Fibroblast of lung (primary cell): ENCODE results near the gene ATP7A. TPM values are rescaled to one million over a fixed set of nuclear protein-coding genes. Genes with fewer than 3 reads are reported as not detected.

ENCODE experiments used
- DNase-seq, 2 donors: peaks; one replicate each; pipeline versions ENCODE4 v3.0.0 to v3.0.0-alpha.2; 2010; ENCODE audit warnings: low read depth in 2 of 2
- H2AFZ ChIP-seq: 2 replicates; pipeline ENCODE4 v1.5.1; 2012; ENCODE audit warnings: low read length, control low read depth, inconsistent platforms
- H3K27ac ChIP-seq: 2 replicates; pipeline ENCODE4 v1.5.1; 2011; ENCODE audit warnings: low read length, control low read depth; ENCODE audit not compliant: insufficient read depth
- H3K27me3 ChIP-seq: 2 replicates; pipeline ENCODE4 v1.5.1; 2011; ENCODE audit warnings: mild to moderate bottlenecking, low read length; ENCODE audit not compliant: control insufficient read depth, insufficient read depth
- H3K36me3 ChIP-seq: 2 replicates; pipeline ENCODE4 v1.5.1; 2011; ENCODE audit warnings: low read length; ENCODE audit not compliant: control insufficient read depth, insufficient read depth
- H3K4me1 ChIP-seq: 2 replicates; pipeline ENCODE4 v1.5.1; 2011; ENCODE audit warnings: low read length; ENCODE audit not compliant: control insufficient read depth, insufficient read depth; ENCODE audit errors: extremely low read depth
- H3K4me2 ChIP-seq: 2 replicates; pipeline ENCODE4 v1.5.1; 2011; ENCODE audit warnings: low read length, control low read depth; ENCODE audit not compliant: insufficient read depth; ENCODE audit errors: extremely low read depth
- H3K4me3 ChIP-seq, 4 experiments: fragments of 200-600 bp in 1 of 4; sonication (generic) in 1 of 4; replicated peaks in 1 of 4; 2 replicates each; pipeline ENCODE4 v1.5.1; 2011 to 2016; ENCODE audit warnings: low read length in 4 of 4, low read depth in 3 of 4, mild to moderate bottlenecking in 3 of 4, control low read depth in 2 of 4, inconsistent platforms in 1 of 4, mixed read lengths in 1 of 4; ENCODE audit not compliant: insufficient read depth in 1 of 4; ENCODE audit errors: control extremely low read depth in 1 of 4
- H3K79me2 ChIP-seq: 2 replicates; pipeline ENCODE4 v1.5.1; 2012; ENCODE audit warnings: mild to moderate bottlenecking, low read length, inconsistent platforms; ENCODE audit not compliant: control insufficient read depth, insufficient read depth
- H3K9ac ChIP-seq: 2 replicates; pipeline ENCODE4 v1.5.1; 2011; ENCODE audit warnings: mild to moderate bottlenecking, low read length, control low read depth; ENCODE audit not compliant: insufficient read depth
- H3K9me3 ChIP-seq: 2 replicates; pipeline ENCODE4 v1.5.1; 2012; ENCODE audit warnings: low read depth, low read length; ENCODE audit not compliant: control insufficient read depth, insufficient read depth
- H4K20me1 ChIP-seq: 2 replicates; pipeline ENCODE4 v1.5.1; 2011; ENCODE audit warnings: low read length; ENCODE audit not compliant: control insufficient read depth, insufficient read depth; ENCODE audit errors: extremely low read depth
- CTCF ChIP-seq, 2 donors: IDR thresholded peaks in 1 of 2; conservative IDR thresholded peaks in 1 of 2; 1 replicate in 1 of 2; 2 replicates in 1 of 2; pipeline ENCODE4 v1.5.1; 2011 to 2012; ENCODE audit warnings: low read length in 2 of 2, control low read depth in 1 of 2, inconsistent platforms in 1 of 2, low read depth in 1 of 2, mild to moderate bottlenecking in 1 of 2
- EZH2 ChIP-seq: IDR thresholded peaks from 2 replicates; pipeline ENCODE4 v1.5.1; 2012; ENCODE audit warnings: low read length, control low read depth, mild to moderate bottlenecking; ENCODE audit errors: missing control alignments
- polyA plus RNA-seq, 2 donors: library from polyadenylated mRNA; depleted of rRNA in 1 of 2; stranded (reverse) in 1 of 2; unstranded in 1 of 2; fragments of >200 nt; gene quantifications; 2 replicates each; pipeline ENCODE4 v1.2.1, GENCODE V29; 2011 to 2012; ENCODE audit warnings: missing spikeins in 1 of 2
- total RNA-seq: library from RNA; depleted of rRNA; stranded (reverse); fragments of >200 nt; gene quantifications from 2 replicates; pipeline ENCODE4 v1.2.1, GENCODE V29; 2014

ATP7A gene
- total and polyA plus RNA-seq, 2 donors (not counting 1 experiment from before 2014, with no cell fraction given), result 12.2 to 18.3 TPM

GRCh38 chrX:77952173-77952572 is 41.7 kb downstream of the ATP7A start:
- Histone ChIP-seq H4K20me1 (no peaks in the 10 kb centered on the region), H3K36me3 (no peaks in the 10 kb centered on the region), H3K9me3 (no peaks in the 10 kb centered on the region), H3K27me3 (no peaks in the 10 kb centered on the region), H3K4me2 (no peak overlapping the region), H3K4me3 (no peak overlapping the region), H2AFZ (no peak overlapping the region), H3K79me2 (no peaks in the 10 kb centered on the region), H3K9ac (no peak overlapping the region), H3K4me1 (peaks cover 6% of the 10 kb centered on the region), H3K27ac (no peak overlapping the region)
- TF ChIP-seq CTCF (conservative IDR thresholded peaks at IDR 0.05 in 1 of 2, IDR thresholded peaks at IDR 0.05 in 1 of 2; ENCODE audit: low read depth in 1 of 2, low read length in 2 of 2) (no peak), EZH2 (no peak)
- no peak for DNase-seq

- H3K79me2 ChIP-seq, result no peaks in the 10 kb centered on the region
- TF ChIP-seq CTCF (conservative IDR thresholded peaks at IDR 0.05 in 1 of 2, IDR thresholded peaks at IDR 0.05 in 1 of 2; ENCODE audit: low read depth in 1 of 2, low read length in 2 of 2) (no peak), EZH2 (no peak)
- H3K4me3 ChIP-seq, result no peak overlapping the region
- no peak overlapping the region for H3K27ac ChIP-seq
- no peaks in the 10 kb centered on the region for H3K36me3 ChIP-seq
- H3K4me1 ChIP-seq, result peaks cover 6% of the 10 kb centered on the region
- no peak overlapping the region for H3K9ac ChIP-seq
- H2AFZ ChIP-seq, result no peak overlapping the region
- H3K9me3 ChIP-seq, result no peaks in the 10 kb centered on the region
- H3K27me3 ChIP-seq, result no peaks in the 10 kb centered on the region
- no peak overlapping the region for H3K4me2 ChIP-seq
- peak in 1 of 2 donors; percentile 18 for DNase-seq
- H4K20me1 ChIP-seq, result no peaks in the 10 kb centered on the region
These were observed 42.8 kb downstream of the ATP7A start for GRCh38 chrX:77953302-77953701.

GRCh38 chrX:77953708-77954107 is 43.2 kb downstream of the ATP7A start:
- Histone ChIP-seq H2AFZ (no peak overlapping the region), H3K4me1 (peaks cover 6% of the 10 kb centered on the region), H3K36me3 (no peaks in the 10 kb centered on the region), H3K27ac (no peak overlapping the region), H3K9me3 (no peaks in the 10 kb centered on the region), H3K4me3 (no peak overlapping the region), H3K27me3 (no peaks in the 10 kb centered on the region), H3K79me2 (no peaks in the 10 kb centered on the region), H4K20me1 (no peaks in the 10 kb centered on the region), H3K9ac (no peak overlapping the region), H3K4me2 (no peak overlapping the region)
- DNase-seq, result peak in 1 of 2 donors; percentile 53
- TF ChIP-seq EZH2, result no peak
- no peak for TF ChIP-seq CTCF (conservative IDR thresholded peaks at IDR 0.05 in 1 of 2, IDR thresholded peaks at IDR 0.05 in 1 of 2; ENCODE audit: low read depth in 1 of 2, low read length in 2 of 2)
